Hepatocyte (in vitro differentiated cells): ENCODE data around the gene STOM. TPM values are rescaled to one million over a fixed set of nuclear protein-coding genes. Genes with fewer than 3 reads are reported as not detected.

Source experiments
- DNase-seq: peaks from one replicate; pipeline ENCODE4 v3.0.0-alpha.2; 2016; ENCODE audit warnings: low spot score
- H2AFZ ChIP-seq: fragments of 200-600 bp; sonication (generic); 2 replicates; pipeline ENCODE4 v1.6.0; 2016; ENCODE audit warnings: antibody characterized with exemption, mild to moderate bottlenecking
- H3K27ac ChIP-seq: fragments of 200-600 bp; sonication (generic); 2 replicates; pipeline ENCODE4 v1.5.1; 2016; ENCODE audit warnings: mild to moderate bottlenecking
- H3K27me3 ChIP-seq: fragments of 200-600 bp; sonication (generic); 2 replicates; pipeline ENCODE4 v1.6.1; 2016
- H3K36me3 ChIP-seq: fragments of 200-600 bp; sonication (generic); replicated peaks from 2 replicates; pipeline ENCODE4 v1.5.1; 2016; ENCODE audit warnings: low read depth; ENCODE audit not compliant: insufficient read depth
- H3K4me1 ChIP-seq: fragments of 200-600 bp; sonication (generic); 2 replicates; pipeline ENCODE4 v1.5.1; 2016; ENCODE audit warnings: mild to moderate bottlenecking, moderate library complexity; ENCODE audit not compliant: insufficient read depth
- H3K4me2 ChIP-seq: fragments of 200-600 bp; sonication (generic); 2 replicates; pipeline ENCODE4 v1.6.0; 2016
- H3K4me3 ChIP-seq: fragments of 200-600 bp; sonication (generic); 2 replicates; pipeline ENCODE4 v1.5.1; 2016; ENCODE audit warnings: mild to moderate bottlenecking
- H3K79me2 ChIP-seq: fragments of 200-600 bp; sonication (generic); 2 replicates; pipeline ENCODE4 v1.6.0; 2017; ENCODE audit warnings: mild to moderate bottlenecking
- H3K9me2 ChIP-seq: fragments of 200-600 bp; sonication (generic); replicated peaks from 2 replicates; pipeline ENCODE4 v1.6.0; 2017; ENCODE audit warnings: mild to moderate bottlenecking; ENCODE audit not compliant: insufficient read depth
- H3K9me3 ChIP-seq: fragments of 200-600 bp; sonication (generic); 2 replicates; pipeline ENCODE4 v1.5.1; 2016; ENCODE audit warnings: low read depth, mild to moderate bottlenecking
- H4K20me1 ChIP-seq: fragments of 200-600 bp; sonication (generic); 2 replicates; pipeline ENCODE4 v1.6.0; 2016; ENCODE audit warnings: mild to moderate bottlenecking; ENCODE audit not compliant: insufficient read depth, poor library complexity, severe bottlenecking
- EZH2 ChIP-seq: fragments of 200-600 bp; sonication (generic); IDR thresholded peaks from 2 replicates; pipeline ENCODE4 v1.6.1; 2016; ENCODE audit warnings: antibody characterized with exemption, mild to moderate bottlenecking, borderline replicate concordance
- EZH2phosphoT487 ChIP-seq: fragments of 200-600 bp; sonication (generic); IDR thresholded peaks from one replicate; pipeline ENCODE4 v1.6.1; 2018; ENCODE audit warnings: antibody characterized with exemption, mild to moderate bottlenecking, low read depth, moderate library complexity; ENCODE audit not compliant: unreplicated experiment, severe bottlenecking
- WGBS: methylation state at CpG from one replicate; pipeline ENCODE4 v1.1.6; 2016; ENCODE audit warnings: low lambda C conversion rate; ENCODE audit errors: missing lambda C conversion rate; 5-methylcytosine and 5-hydroxymethylcytosine counted together
- polyA plus RNA-seq: library from polyadenylated mRNA; unstranded; fragments of >200 nt; fragmentation: Nextera tagmentation; extraction: Ambion mirVana; gene quantifications from 2 replicates; pipeline ENCODE4 v1.2.1, GENCODE V29; 2016
- total RNA-seq: library from RNA; depleted of rRNA; stranded (reverse); fragments of >200 nt; gene quantifications from 2 replicates; pipeline ENCODE4 v1.2.3, GENCODE V29; 2014
- TF ChIP-seq, protein P1 (sequence below): fragments of 200-600 bp; sonication (generic); IDR thresholded peaks from 2 replicates; pipeline ENCODE4 v1.5.1; 2016; ENCODE audit warnings: antibody characterized with exemption, mild to moderate bottlenecking; ENCODE audit not compliant: poor library complexity

Gene STOM
- total and polyA plus RNA-seq, 2 experiments from 2014 or later: 85.5 to 130 TPM

DNA sequence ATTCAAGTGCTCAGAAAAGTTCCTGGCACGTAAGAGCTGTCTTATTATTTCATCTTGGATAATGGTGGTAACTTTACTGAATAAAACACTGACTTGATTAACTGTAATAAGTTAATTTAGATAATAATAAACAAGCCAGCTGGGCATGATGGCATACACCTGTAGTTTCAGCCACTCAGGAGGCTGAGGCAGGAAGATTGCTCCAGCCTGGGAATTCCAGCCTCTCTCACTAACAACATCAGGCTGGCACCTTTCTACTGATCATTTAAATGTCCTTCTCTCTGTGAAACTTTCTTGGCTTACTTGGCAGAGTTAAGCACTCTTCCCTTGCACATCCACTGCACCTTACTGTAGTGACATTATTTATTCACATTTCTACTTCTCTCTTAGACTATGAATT, 20.0 kb downstream of the STOM start:
- TF ChIP-seq EZH2 (no peak), EZH2phosphoT487 (no peak)
- TF ChIP-seq, protein P1, sequence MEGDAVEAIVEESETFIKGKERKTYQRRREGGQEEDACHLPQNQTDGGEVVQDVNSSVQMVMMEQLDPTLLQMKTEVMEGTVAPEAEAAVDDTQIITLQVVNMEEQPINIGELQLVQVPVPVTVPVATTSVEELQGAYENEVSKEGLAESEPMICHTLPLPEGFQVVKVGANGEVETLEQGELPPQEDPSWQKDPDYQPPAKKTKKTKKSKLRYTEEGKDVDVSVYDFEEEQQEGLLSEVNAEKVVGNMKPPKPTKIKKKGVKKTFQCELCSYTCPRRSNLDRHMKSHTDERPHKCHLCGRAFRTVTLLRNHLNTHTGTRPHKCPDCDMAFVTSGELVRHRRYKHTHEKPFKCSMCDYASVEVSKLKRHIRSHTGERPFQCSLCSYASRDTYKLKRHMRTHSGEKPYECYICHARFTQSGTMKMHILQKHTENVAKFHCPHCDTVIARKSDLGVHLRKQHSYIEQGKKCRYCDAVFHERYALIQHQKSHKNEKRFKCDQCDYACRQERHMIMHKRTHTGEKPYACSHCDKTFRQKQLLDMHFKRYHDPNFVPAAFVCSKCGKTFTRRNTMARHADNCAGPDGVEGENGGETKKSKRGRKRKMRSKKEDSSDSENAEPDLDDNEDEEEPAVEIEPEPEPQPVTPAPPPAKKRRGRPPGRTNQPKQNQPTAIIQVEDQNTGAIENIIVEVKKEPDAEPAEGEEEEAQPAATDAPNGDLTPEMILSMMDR: no peak
- Histone ChIP-seq H2AFZ (no peak overlapping the region), H4K20me1 (no peaks in the 10 kb centered on the region), H3K9me2 (no peaks in the 10 kb centered on the region), H3K79me2 (peaks cover 6% of the 10 kb centered on the region), H3K4me2 (no peak overlapping the region), H3K4me1 (peaks cover 27% of the 10 kb centered on the region), H3K27me3 (no peaks in the 10 kb centered on the region), H3K36me3 (no peaks in the 10 kb centered on the region), H3K9me3 (no peaks in the 10 kb centered on the region), H3K4me3 (no peak overlapping the region), H3K27ac (peak overlapping the region; percentile 68)
- no peak for DNase-seq
- 100% methylated on average over 1 of the region's 1 CpG for WGBS

DNA sequence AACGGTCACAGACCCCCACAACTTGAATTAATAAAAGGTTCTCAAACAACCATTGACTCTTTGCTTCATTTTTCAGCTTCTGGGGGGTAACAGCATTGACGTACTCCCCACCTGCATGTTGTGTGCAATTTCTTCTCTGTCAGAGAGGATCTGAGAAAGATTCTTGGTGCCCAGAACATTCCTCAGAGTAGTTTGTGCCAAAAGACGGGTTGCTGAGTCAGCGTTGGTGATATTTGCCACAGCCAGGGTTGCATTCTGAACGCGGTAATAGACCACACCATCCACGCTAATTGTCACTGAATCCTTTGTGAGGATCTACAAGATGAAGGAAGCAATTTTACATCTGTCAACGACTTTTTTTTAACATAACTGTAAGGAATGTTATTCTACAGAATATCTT, 21.0 kb downstream of the STOM start:
- no peak overlapping the region for H2AFZ ChIP-seq
- H3K9me3 ChIP-seq: no peaks in the 10 kb centered on the region
- no peak overlapping the region for H3K4me2 ChIP-seq
- no peaks in the 10 kb centered on the region for H3K27me3 ChIP-seq
- H4K20me1 ChIP-seq: no peaks in the 10 kb centered on the region
- WGBS: 88% methylated on average over 8 of the region's 8 CpGs
- TF ChIP-seq, protein P1: no peak
- no peak for TF ChIP-seq EZH2
- no peak for TF ChIP-seq EZH2phosphoT487
- no peak overlapping the region for H3K27ac ChIP-seq
- DNase-seq: no peak
- peaks cover 6% of the 10 kb centered on the region for H3K79me2 ChIP-seq
- peaks cover 34% of the 10 kb centered on the region for H3K4me1 ChIP-seq
- H3K36me3 ChIP-seq: no peaks in the 10 kb centered on the region
- no peak overlapping the region for H3K4me3 ChIP-seq
- H3K9me2 ChIP-seq: no peaks in the 10 kb centered on the region

DNA sequence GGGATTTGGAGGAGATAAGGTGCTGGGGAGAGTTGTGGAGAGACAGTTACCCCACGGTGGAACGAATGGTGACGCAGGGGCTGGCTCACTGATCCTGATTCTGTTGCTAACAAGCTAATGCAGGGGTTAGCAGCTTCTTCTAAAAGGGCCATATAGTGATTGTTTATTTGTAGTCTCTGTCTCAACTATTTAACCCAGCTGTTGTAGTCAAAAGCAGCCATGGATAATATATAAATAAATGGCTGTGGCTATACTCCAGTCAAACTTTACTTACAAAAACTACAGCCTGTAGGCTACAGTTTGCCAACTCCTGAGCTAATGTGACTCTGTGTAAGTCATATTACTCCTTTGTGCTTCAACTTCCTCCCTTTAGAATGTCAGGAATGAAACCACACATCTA, 21.8 kb downstream of the STOM start:
- Histone ChIP-seq H3K27ac (no peak overlapping the region), H3K36me3 (peaks cover 3% of the 10 kb centered on the region), H3K79me2 (peaks cover 6% of the 10 kb centered on the region), H3K4me1 (peaks cover 34% of the 10 kb centered on the region), H2AFZ (no peak overlapping the region), H3K9me3 (no peaks in the 10 kb centered on the region), H3K4me2 (no peak overlapping the region), H3K27me3 (no peaks in the 10 kb centered on the region), H3K4me3 (no peak overlapping the region), H3K9me2 (no peaks in the 10 kb centered on the region), H4K20me1 (no peaks in the 10 kb centered on the region)
- WGBS: 42% methylated on average over 3 of the region's 3 CpGs
- no peak for DNase-seq
- no peak for TF ChIP-seq EZH2
- TF ChIP-seq, protein P1: no peak
- TF ChIP-seq EZH2phosphoT487: no peak

DNA sequence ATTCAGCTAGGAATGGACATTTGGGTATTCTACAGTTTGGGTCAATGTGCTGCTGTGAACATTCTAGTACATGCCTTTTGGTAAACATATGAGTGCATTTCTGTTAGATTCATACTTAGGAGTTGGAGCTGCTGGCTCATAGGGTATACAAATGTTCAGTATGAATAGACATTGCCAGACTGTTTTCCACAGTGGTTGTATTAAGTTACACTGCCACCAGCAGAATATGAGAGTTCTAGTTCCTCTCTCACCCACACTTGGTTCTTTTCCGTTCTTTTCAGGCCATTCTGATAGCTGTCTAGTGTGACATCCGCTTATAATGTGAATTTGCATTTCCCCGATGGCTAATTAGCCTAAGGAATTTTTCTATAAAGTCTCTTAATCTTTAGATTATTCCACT, 25.0 kb downstream of the STOM start:
- TF ChIP-seq EZH2: no peak
- TF ChIP-seq, protein P1: no peak
- TF ChIP-seq EZH2phosphoT487: no peak
- Histone ChIP-seq H3K4me2 (no peak overlapping the region), H3K27ac (peak overlapping the region; percentile 72), H3K4me1 (peaks cover 24% of the 10 kb centered on the region), H3K9me3 (no peaks in the 10 kb centered on the region), H4K20me1 (no peaks in the 10 kb centered on the region), H3K36me3 (peaks cover 5% of the 10 kb centered on the region), H3K9me2 (no peaks in the 10 kb centered on the region), H3K4me3 (no peak overlapping the region), H3K79me2 (peaks cover 6% of the 10 kb centered on the region), H3K27me3 (no peaks in the 10 kb centered on the region), H2AFZ (no peak overlapping the region)
- no peak for DNase-seq
- 86% methylated on average over 3 of the region's 3 CpGs for WGBS
